Activated naive CD4-positive, alpha-beta T cell (primary cell): ENCODE results near the gene ZFYVE28.

Experiments used
- DNase-seq, 4 experiments: peaks; one replicate each; lab custom pipeline; 2025; lab: John Stamatoyannopoulos, UW

ZFYVE28 gene

DNA sequence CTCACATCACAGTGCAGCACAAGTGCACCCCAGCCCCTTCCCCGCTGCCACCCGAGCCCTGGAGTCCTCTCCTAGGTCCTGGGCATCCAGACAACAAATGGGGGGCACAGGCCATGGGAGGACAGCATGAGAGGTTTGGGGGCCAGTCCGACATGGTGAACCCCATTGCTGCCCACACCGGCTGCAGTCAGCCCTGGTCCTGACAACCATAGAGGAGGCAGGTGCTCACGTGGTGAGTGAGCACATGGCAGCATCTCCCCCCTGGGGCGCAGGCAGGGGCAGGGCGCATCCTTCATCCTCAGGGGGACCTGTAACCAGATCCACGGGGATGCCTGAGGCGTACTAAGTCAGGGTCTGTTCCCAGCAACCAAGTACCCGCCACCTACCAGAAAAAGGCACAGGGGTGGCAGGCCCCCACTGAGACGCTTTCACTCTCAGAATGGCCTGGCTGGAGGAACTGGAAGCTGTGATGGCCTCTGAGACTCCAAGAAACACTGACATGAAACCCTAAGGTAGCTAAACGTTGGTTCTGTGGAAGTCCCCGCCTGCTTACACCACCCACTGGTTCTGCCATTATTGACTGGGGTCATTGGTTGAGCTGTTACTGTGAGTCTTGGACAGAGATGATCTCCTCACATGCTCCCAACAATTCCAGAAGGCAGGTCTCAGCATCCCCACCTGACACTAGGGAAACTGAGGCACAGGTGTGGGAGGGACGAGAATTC is 6.5 kb downstream of the ZFYVE28 start:
- DNase-seq: no peak

DNA sequence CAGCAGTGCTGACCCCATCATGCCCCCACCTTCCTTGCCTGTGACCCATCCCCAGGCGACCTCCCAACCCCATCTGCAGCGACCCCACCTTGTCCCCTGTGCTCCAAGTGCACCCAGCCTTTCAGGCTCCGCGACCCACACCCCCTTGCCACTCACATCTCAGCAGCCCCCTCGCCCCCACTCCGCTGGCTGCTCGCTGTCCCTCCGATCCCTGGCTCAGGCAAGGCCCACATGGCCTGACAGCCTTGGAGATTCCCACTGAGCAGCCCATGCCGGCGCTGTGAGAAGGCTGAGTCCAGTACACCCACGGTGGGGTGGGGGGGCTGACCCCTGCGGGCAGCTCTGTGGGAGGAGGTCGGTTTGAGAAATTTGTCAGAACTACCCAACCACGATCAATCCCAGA is 9.1 kb downstream of the ZFYVE28 start:
- no peak for DNase-seq

DNA sequence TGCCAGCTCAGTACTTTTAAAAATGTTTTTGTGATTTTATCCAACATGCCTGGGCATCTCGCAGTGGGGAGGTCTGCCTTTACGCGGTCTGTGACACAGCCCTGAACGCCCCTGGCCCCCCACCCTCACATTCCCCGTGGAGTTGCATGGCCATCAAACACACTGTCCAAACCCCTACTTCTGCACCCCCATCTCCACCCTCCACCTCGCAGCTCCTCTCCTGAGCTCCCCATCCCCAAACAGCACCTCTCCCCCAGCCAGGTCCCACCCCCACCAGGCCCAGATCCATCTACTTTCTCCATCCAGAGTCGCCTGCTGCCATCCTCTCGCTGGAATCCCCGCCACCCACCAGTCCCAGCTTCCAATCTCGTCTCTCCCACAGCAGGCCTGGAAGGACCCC is 9.5 kb downstream of the ZFYVE28 start:
- DNase-seq: no peak

DNA sequence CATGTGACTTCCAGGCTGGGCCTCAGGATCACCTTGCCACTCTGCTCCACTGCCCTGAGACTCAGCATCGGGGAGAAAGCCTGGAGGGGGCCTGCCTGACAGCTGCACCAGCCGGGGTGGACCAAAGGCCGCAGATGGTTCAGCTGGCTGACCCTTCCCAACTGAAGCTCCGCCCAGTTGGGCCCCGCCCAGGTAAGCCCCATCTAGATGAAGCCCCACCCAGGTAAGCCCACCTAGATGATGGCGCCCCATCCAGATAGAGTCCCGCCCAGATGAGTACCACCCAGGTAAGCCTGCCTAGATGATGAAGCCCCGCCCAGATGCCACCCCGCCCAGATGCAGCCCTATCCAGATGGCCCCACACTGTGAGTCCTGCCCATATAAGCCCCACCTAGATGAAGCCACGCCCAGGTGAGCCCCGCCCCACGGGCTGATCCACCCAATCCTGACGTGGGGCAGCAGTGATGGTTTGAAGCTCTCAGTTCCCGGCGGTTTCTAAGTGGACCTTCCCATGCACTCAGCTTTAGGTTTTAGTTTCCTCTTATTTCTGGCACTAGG is 10.0 kb downstream of the ZFYVE28 start:
- no peak for DNase-seq

DNA sequence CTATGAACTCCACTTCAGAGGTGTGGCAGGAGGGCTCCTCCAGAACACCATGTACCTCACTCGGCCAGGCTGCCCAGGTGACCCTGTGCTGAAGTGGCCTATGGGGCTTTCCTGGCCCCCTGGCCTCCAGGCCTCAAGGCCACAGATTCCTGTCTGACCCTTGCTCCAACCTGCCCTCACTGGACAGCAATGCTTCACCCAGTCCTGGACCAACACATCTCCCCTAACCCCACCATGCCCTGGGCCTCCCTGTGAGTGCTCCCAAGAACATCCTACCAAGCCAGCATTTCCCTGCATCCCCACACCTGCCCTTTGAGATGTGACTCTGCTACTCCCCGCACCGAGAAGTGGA is 10.5 kb downstream of the ZFYVE28 start:
- DNase-seq: no peak

DNA sequence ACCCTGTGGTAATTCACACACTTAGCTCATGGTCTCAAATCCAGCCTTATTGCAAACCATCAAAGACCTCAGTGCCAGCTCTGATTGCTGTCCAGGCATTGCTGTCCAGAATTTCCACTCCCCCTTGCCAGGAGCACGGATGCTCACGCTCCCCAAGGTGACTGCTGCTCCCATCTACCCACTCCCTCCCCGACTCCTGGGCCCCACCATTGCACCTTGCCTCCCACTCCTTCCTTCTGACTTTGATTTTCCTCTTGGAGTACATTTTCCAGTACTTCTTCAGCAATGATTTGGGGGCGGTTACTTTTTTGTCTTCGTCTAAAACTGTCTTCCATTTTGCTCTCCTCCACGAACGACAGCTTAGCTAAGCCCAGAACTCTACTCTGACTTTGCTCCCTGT is 11.5 kb downstream of the ZFYVE28 start:
- no peak for DNase-seq

DNA sequence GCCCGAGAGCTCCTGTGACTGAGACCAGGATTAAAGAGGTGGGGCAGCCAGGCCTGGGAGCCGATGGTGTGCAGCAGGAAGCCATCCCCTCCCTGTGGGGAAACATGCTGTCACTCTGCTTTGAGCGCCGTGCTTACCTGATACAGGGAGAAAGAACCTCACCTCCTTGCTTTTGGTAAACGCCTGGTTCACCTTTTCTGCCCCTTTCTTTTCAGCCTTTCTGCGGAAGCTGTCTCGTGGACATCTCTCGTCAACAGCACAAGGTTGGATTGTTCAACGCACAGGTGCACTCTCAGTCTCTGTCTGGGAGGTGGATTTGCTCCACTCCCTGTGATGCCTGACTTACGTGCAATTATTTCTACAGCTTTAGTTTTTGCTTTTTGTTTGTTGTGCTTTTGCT is 12.0 kb downstream of the ZFYVE28 start:
- DNase-seq: no peak

DNA sequence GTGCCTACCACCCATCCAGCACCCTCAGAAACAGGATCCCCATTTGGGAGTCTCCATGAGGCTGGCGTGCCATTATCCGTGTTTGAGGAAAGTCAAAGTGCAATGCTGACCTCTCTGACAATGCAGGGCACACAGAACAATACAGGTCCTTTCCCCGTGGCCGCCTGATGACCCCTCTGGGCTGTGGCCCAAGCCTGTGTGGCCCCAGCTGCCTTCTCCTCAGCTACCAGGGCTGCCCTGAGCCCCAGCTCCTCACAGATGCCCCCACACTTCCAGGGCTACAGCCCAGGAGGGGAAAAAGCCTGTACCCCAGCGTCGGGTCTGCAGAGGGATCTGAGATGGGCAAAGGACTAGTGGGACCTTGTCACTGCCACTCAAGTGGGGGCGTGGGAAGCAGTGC is 15.5 kb downstream of the ZFYVE28 start:
- no peak for DNase-seq

DNA sequence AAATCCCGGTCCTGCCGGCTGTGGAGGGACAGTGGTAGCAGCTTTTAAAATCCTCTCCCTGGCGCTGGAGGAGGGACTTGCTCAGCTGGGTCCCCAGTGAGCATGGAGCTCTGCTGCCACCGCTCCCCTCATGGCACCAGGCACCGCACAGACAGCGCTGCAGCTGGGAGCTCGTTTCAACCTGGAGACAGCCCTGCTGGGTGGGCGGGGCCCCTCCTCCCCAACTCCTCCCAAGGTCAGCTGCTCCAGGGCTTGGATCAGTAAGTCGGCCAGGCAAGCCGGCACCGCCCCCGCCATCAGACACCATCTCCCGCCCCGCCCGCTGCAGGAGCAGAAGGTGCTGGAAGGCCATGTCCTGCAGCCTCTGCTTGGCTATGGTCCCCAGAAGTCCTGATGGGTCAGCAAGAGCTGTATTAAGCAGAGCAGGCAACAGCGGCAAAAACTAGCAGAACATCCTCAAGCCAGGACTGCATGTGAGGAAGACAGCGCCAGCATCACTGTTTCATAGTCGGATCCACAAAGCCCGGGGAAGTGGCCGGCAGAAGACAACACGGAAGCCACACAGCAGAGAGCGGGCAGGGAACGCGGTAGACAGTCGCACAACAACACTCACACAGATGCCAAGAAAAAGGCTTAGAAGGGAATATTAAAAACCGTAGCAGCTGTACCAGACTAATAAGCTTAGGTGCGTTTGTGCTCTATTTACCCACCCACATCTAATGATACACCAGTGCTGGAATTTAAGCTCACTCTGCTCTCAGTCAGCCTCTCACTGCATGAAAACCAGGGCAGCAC is 16.2 kb downstream of the ZFYVE28 start:
- DNase-seq: peak in 1 of 4 experiments; percentile 12

DNA sequence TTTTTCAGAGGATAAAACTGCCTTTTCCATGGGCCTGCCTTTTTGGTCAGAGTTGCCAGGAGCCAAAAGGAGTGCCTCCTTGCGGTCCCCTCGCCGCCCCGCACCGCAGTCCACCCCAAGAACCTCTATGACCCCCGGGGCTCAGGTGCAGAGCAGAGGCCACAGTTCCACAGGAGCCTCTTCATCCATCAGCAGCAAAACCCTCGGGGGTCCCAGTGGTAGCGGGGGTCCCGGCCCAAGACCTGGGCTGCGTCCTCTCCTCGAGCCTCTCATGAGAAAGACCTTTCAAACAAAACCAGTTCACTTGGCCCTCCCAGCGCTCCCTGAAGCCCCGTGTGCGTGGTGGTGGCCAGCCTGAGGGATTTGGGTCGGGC is 16.8 kb downstream of the ZFYVE28 start:
- DNase-seq: no peak

DNA sequence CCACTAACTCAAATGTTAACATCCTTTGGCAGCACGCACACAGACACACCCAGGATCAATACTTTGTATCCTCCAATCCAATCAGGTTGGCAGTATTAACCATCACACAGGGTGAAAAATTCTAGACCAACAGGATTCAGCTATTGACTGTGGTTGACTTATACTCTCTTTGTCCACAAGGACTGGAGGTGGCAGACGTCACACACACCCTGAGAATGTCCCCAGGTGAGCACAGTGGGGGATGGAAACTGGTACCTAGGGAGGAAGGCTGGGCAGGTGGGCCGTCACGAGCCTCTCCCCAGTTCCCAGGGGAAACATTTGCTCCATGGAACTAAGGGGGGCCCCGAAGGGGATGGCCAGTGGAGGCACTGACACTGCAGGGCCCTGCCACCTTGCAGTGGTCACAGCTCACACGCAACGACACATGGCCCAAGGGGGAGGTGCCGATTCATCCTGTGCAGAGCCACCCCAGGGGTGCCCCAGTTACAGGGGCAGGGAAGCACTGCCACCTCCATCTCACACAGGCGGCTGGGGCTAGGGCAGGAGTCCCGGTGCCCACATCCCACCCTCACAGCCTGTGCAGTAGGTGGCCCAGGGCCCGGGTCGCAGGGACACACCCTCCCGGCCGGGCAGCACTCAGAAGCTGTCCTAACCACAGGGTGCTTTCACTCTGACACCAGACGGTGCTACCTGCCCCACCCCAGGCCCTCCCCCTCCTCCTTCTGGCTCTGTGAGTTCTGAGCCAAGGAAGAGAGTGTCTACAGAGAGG is 17.4 kb downstream of the ZFYVE28 start:
- no peak for DNase-seq

DNA sequence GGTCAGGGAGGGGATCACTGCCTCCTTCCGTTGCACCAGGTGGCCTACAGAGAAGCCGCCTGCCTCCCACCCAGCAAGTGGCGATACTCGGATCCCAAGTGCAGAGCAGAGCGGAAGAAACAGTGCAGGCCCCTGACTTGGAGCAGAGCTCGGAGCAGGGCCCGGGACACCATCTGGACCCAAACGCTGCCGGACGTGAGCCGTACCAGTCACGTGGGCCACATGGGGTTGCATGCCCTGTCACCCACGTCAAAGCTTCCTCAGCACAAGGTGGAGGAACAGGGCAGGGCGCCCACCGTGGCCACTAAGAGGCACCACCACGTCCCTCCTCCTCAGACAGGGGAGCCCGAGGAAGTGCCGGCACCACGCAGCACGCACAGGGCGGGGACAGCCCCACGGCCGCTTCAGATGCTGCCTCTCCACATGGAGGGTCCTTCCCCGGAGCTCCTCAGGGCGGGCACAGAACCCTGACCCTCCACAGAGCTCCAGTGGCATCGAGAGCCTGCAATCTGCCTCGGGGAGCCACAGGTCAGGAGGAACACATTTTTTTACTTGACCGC is 18.7 kb downstream of the ZFYVE28 start:
- DNase-seq: no peak

DNA sequence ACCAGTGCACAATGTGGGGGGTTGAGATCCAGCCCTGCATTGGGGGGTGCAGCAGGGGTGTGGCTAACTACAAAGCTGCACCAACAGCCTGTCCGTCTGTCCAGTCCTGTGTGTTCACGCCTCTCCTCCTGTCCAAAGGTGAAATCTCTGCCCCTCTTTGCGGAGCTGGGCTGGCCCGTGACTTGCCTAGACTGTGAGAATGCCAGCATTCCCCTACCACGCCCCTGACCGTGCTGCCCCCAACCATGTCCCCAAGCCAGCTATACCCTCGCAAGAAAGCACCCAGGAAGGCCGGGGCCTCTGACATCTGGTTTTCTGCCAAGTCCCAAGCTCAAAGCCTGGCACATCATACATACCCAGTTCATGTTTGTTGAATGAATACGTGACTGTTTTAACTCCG is 19.2 kb downstream of the ZFYVE28 start:
- no peak for DNase-seq

DNA sequence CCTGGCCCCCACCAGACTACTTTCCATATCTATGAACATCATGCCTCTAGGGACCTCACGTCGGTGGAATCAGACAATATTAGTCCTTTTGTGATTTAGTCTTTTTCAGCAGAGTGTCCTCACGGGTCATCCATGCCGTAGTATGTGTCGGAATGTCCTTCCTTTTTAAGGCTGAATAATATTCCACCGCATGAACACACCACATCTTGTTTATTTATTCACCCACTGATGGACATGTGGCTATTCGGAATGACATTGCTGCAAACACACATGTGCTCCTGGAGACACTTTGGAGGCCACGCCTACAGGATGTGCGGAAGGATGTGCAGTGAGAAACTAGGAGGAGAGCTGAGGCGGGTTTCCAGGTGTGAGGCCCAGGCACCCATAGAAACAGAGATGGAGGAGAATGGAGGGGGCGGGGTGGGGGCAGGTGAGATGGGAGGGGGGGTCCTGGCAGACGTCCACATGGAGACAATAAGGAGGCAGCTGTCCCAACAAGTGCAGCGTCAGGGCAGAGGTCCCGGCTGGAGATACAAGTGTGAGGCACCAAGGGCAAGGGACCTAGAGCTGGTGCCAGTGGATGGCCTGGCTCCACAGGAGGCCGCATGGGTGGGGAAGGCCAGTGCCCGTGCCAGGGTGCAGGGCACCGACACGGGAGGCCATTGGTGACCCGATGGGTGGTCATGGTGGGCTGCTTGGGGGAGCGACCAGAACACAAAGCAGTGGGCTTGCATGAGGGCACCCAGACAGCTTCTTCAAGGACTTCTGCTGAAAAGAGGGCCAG is 20.7 kb downstream of the ZFYVE28 start:
- DNase-seq: no peak

DNA sequence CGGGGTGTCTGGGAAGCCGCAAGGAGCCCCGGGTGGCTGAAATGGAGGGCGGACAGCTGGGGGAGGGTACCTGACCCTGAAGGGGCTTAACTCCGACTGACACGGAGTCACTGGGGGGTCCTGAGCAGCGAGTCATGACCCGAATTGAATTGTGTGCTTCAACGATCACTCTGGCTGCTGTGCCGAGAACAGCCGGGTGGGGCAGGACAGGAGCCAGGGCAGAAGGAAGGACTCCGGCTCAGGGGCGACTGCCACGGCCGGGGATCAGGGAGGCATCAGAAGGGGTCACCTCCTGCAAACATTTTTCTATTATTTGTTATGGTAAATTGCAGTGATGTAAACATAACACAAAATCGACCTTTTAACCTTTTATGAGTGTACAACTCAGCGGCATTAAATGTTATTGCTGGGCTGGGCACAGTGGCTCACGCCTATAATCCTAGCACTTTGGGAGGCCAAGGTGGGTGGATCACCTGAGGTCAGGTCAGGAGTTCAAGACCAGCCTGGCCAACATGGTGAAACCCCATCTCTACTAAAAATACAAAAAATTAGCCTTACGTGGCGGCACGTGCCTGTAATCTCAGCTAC is 21.6 kb downstream of the ZFYVE28 start:
- no peak for DNase-seq

DNA sequence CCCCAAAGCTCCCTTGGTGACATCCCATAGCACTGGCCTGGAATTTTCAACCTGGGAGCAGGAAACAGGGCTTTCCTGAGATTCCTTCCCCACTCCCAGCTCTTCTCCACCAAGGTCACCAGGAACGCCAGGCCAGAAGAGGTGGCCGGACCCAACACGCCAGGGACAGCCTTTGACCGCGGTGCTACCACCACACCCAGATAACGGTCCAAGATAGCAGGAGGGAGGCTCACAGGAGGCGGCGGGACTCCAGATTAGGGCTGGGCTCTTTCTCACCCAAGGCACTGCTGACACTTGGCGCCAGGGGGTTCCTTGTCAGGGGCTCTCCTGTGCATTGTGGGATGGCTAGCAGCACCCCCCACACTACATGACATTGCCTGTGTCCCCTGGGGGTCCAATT is 22.9 kb downstream of the ZFYVE28 start:
- DNase-seq: no peak

DNA sequence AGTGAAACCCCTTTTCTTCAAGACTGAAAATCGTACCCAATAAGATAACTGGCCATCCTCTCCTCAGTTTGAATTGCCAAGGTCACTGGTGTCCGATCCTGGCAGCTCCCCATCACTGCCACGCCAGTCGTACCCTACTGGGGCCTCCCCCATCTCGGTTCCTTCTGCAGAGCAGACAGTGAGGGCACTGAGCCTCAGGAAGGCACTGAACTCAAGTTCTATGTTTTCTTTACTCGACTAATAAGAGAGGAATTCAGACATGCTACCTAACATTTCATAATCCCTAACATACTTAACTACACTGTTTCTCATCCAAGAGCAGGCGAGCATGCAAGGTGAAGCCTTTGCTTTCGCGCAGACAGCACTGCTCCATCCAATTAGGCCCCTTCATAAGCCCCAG is 23.4 kb downstream of the ZFYVE28 start:
- no peak for DNase-seq

DNA sequence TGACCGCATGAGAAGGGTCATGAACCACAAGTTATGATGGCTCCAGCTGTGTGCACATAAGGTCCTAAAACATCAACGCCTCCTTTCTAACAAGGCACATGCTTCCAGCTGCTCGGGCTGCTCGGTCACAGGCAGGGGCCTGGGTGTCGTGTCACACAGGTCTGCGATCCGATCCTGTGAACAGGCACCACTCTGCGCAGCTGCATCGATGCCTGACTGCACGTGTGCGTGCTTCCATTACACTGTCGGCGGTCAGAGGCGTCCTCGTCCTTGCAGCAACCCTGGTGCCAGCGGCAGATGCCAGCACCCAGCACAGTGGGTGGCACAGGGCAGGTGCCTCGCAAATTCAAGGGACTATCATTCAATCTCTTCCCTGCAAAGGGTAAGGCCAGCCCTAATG is 23.9 kb downstream of the ZFYVE28 start:
- DNase-seq: no peak

DNA sequence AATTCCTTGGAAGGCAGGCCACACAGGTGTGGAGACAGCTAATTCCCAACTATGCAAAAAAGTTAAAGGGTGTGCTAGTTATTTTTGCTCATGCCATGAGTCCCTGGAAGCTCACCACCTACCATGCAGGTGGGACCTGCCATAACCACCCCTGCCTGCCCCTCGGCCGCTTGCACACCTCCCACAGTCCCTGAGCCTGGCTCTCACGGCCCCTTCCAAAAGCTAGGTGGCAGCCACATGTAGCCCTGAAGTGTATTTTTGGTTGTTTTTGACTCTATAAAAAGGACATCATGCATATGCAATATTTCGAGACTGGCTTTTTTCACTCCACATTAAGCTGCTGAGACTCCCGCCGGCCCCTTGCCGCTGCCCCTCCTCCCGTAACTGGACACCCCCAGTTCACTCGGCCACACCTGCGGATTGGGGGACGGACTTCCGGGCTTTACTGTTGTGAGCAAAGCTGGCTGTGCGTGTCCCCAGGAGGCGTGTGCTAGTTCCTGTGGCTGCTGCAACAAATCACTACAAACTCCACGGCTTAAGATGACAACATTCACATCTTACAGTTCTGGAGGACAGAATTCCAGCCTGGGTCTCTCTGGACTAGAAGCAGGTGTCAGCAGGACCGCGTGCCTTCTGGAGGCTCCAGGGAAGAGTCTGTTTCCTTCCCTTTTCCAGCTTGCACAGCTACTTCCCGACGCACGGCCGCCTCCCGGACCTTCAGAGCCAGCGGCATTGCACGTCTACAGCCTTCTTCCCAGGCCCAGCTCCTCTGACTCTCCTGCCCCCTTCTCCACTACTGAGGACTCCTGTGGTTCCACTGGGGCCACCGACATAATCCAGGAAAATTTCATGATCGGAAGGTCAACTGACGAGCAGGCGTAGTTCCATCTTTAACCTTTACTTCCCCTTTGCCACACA is 24.8 kb downstream of the ZFYVE28 start:
- no peak for DNase-seq

DNA sequence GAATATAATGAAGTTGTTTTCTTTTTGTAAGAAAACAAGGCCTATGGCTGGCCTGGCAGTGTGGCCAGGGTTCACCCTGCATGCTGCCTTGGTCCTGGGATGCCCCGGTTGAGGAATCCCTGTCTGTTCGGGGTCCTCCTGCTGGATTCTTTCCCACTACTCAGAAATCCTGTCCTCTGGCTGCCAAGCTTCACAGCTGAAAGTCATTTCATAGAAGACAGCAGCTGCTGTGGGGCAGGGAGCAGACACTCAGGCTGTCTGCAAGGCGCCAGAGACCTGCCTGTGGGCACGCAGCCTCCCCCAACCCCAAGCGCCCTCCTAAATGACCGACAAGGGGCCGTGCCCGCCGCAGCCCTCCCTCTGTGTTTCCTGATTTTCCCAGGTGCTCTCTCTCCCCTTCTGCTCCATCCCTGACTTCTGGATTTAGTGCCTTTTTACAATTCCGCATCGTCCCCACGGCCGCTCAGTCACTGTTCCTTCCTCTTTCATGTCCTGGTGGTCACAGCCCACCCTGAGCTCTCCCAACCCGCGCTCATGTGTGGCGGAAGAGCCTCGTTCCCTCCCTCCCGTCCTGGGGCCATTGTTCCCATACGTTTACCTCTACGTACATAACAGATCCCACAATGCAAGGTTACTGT is 27.5 kb downstream of the ZFYVE28 start:
- DNase-seq: no peak
